Raji (cell line): ENCODE measurements around the gene FLYWCH1.

ENCODE experiments used
- POLR2A ChIP-seq: IDR thresholded peaks from 2 replicates; pipeline ENCODE4 v1.6.1; 2011; ENCODE audit warnings: low read depth, low read length, control low read depth; ENCODE audit not compliant: insufficient read depth

FLYWCH1 gene

DNA sequence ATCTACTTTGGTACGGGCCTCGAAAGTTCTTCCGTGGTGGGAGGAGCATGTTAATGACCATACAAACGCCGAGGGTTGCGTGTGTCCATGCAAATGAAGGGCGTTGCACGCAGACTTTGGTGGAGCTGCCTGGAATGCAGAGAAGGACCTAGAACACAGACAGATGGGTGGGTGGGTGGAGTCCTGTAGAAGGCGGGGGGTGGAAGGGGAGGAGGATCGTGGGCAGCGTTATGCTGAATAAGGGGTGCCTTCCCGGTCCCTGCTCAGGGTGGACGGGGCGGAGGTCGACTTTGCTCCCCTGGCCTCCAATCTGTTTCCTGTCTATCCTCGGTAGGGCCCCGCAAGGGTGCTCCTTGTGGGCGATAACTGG, 56.6 kb downstream of the FLYWCH1 start:
- TF ChIP-seq POLR2A = peak; percentile 23; the same call in 1 of the 2 replicates

DNA sequence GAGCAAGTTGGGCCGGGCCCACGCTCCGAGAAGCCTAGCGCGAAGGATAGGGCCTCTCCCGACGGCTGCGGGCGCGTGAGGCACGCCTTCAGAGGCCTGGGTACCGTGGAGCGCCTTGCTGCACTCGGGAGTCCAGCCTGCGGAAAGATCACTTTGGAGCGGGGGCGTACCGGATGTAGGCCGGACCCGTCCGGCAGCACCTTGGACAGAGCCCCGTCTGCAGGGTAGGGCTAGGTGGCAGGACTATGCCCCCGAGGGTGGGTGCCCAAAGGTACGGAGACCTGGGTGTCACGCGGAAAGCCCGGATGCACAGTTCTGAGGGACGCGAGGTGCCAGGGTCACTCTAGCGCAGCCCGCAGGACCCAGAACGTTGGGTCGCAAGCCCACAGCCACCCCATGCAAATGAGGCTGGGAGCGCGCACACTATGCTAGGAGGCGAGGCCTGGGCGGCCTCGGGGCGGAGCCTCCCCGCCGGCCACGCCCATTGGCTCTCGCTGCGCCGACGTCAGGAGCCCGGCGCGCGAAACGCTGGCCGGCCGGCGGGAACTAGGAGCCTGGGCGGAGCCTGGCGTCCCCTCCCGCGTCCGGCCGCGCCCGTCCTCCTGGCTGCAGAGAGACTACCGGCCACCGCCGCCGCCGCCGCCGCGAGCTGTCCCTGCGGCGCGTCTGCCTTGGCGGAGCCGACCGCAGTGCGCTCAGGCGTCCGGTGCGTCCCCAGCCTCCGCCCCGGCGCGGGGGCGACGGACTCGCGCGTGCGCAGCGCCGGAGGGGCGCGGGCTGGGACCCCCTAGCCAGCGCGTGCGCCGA, 57.2 kb downstream of the FLYWCH1 start, which contains the start of gene PAQR4:
Gene PAQR4 (plus strand): TSS at position 611 of the 807 bp plus-strand sequence. CDS start 327 bp downstream, outside the sequence.
- TF ChIP-seq POLR2A = peak; percentile 91

DNA sequence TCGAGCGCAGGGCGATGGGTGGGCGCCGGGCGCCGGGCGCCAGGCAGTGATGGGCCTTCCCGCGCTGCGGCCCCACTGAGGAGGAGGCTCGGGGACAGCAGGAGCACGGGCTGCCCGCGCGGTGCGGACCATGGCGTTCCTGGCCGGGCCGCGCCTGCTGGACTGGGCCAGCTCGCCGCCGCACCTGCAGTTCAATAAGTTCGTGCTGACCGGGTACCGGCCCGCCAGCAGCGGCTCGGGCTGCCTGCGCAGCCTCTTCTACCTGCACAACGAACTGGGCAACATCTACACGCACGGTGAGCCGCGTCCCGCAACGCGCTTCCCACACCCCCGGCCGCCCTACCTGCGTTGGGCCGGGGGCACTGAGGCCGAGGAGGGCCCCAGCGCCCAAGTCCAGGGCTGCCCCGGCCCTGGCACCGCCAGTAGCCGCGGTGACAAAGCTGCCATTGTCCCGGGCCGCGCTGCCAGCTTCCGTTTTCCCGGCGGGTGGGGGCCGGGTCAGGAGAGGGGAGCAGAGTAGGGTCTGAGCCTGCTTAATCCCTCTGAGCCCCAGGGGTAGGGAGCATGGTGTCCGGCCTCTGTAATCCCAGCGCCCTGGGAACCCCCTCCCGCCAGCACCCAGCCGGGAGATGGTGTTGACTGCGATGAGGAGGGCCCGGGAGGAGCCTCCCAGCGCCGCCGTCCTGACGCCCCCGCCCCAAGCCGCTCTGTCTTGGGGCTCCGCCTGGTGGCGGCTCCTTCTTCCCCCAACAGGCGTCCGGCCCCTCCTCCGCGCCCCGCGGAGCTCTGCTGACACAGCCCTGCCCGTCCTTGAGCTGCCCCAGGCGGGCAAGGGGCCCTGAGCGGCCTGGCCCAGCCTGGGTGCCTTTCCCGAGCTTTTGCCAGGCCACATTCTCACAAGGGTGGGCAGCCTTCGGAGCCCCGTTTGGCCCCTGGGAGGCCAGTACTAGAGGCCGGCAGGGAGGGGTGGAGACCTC, 58.1 kb downstream of the FLYWCH1 start:
- peak; percentile 54 for TF ChIP-seq POLR2A

DNA sequence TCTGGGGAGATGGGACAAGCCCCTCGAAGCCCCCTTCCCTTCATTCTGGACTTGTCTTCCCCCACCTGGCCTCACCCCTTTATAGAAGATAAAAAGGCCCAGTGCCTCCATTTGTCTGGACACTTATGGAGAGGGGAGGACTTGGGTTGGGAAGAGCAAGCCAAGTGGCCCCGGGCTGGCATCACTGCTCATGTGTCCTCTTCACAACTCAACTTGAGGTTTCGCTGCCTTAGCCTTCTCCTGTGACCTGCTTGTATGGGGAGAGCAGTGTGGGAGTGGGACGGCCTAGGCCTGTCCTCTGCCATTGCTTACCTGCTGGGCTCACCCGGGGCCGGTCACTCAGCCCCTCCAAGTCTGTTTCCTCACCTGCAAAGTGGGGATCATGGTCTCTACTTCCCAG, 58.8 kb downstream of the FLYWCH1 start:
- TF ChIP-seq POLR2A = no peak; the same call in 1 of the 2 replicates

DNA sequence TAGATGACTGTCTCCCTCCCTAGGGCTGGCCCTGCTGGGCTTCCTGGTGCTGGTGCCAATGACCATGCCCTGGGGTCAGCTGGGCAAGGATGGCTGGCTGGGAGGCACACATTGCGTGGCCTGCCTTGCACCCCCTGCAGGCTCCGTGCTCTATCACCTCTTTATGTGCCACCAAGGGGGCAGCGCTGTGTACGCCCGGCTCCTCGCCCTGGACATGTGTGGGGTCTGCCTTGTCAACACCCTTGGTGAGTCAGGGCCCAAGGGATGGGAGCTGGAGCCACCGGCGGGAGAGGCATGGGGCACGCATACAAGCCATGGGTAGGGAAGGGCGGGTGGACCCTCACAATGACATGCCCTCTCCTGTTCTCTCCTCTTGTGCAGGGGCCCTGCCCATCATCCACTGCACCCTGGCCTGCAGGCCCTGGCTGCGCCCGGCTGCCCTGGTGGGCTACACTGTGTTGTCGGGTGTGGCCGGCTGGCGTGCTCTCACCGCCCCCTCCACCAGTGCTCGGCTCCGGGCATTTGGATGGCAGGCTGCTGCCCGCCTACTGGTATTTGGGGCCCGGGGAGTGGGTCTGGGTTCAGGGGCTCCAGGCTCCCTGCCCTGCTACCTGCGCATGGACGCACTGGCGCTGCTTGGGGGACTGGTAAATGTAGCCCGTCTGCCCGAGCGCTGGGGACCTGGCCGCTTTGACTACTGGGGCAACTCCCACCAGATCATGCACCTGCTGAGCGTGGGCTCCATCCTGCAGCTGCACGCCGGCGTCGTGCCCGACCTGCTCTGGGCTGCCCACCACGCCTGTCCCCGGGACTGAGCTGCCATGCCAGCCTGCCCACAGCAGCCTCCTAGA, 59.6 kb downstream of the FLYWCH1 start:
- no peak; the same call in 1 of the 2 replicates for TF ChIP-seq POLR2A

DNA sequence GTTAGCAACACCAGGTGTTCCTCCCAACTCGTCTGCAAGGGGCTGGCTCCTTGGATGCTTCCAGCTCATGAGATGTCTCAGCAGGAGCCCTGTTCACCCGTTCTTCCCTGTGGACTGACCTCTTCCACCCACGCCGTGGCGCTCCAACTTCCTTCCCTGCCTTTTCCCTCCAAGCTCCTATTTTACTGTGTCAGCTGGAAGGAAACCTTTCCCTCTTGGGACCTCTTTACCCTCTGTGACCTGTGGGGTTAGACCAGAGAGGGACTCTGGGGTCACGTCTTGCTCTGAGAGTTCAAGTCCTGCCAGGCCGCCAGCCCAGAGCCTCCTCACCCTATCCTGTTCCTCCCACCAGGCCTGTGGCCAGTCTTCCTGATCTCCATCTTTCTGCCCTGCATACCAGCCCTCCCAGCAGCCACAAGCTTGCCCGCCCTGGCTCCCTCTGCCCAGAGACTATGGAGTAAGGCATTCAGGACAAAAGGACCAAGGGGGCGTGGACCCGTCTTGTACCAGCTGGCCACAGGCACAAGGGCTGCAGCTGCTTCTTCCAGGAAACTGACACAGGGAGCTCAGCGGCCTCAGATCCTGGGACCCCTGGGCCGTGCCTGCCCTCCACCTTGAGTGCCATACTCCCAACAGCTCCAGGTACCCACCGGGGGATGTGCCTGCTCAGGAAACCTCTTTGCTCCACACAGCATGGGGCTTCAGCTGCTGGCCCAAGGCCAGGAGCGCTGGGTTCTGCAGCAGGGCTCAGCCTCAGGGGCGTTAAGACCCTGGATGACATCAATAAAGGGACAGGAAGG, 60.5 kb downstream of the FLYWCH1 start:
- TF ChIP-seq POLR2A = peak; percentile 7; the same call in 1 of the 2 replicates

DNA sequence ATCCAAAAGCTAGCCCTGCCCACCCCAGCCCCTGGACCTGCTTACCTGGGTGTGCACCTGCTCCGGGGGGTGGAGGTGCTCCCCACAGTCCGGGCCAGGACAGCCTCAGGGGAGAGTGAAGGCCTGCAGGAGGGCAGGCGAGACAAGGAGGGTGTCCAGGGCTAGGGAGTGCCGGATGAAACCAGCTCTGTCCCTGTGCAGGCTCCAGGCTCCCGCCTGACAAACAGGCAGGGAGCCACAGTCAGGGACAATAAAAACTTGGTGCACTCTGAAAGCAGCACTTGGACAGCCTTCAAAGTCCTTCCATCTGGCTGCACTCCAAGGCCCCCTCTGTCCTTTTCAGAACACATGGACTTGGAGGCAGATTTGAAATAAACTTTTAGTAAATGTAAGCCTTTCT, 61.4 kb downstream of the FLYWCH1 start:
- peak; percentile 45 for TF ChIP-seq POLR2A

DNA sequence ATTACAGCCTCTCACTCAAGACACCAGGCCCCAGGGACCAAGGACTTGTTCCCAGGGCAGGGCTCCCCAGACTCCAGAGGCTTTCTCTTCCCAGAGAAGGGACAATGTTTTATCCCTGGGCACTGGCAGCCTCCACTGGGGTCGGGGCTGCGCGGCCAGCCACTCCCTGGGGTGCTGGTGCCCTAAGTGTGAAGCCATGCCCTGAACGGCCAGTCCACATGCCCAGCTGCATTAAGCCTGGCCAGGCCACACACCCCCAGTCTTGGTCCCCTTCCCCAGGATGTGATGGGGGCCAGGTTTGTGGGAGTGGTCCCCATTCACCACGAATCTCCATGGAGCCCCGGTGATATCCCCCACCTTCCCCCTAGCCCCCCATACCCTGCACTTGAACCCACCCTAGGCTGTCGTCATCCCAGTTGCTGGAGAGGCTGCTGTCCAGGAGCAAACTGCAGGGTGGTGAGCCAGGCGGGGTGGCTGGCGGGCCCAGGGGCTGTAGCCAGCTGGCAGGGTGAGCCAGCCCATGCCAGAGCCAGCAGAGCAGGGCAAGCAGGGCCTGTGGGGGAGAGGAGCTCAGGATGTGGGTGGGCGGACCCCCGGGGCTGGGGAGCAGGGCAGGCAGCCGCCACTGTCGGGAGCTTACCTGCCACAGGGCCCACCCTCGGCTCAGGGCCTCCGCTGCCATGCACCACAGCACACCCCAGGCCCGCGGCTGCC, 62.0 kb downstream of the FLYWCH1 start:
- no peak for TF ChIP-seq POLR2A

DNA sequence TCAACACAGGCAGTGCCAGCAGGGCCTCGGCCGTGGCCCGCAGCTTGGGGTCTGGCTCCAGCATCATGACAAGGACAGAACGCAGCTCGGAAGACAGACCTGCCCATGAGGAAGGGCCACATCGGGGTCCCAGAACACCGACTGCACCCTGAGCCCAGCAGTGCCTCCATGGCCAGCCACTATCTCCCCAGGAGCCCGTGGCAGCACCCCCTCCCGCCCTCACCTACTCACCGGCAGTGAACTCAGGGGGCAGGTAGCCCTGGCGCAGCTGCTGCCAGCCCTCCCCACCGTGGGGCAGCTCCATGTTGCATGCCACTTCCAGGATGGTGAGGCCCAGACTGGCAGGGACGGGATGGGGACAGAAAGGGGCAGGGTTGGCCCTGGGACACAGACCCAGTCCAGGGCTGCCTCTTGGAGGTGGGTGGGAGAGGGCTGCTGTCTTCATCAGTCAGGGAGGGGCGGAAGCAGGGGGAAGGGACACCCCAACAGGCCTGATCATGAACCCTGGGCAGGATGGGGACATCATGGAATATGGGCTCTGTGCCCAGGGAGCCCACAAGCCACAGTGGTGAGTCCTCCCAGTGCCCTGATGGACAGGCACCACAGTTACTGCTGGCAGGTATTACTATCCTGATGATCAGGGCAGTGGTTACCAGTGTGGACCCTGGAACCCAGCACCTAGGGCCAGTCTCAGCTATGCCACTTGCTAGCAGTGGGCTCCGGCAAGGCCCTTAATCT, 62.8 kb downstream of the FLYWCH1 start:
- no peak for TF ChIP-seq POLR2A

DNA sequence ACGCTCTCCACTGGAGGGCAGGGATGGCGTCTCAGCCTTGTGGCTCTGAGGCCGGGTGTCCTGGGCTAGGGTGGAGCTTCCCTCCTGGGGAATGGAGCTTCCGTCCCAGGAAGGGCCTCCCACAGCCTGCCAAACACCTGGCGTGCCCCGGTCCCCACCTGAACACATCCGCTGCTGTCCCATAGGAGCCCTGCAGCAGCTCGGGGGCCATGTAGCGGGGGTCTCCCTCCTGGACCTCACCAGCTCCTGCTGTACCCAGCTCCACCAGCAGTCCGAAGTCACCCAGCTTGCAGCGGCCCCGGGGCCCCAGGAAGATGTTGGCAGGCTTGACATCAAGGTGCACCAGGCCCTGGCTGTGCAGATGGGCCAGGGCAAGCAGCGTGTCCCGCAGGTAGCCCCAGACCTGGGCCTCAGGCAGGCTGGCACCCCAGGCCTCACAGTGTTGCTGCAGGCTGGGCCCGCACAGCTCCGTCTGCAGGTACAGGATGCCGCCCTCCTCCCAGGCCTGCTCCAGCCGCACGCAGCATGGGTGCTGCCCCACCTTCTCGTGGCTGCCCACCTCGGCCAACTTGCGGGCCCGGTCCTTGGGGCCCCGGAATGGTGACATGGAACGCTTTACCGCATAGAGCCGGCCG, 63.5 kb downstream of the FLYWCH1 start:
- no peak for TF ChIP-seq POLR2A

DNA sequence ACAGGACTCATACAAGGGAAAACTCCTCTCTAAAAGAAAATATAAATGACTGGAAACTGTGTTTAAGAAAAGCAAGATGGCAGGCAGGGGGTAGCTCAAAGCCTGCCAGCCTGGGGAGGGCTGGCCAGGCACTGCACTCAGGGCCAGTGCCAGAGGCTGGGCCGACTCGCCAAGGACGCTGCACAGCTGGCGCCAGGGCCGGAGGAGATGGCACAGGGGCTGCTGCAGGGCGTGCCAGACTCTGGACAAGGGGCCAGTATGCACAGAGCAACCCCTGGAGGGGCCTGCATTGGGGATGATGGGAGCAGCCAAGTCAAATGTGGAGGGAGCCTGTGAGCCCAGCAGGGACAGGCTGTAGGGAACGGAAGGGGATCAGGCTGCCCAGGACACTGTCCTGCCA, 64.5 kb downstream of the FLYWCH1 start:
- TF ChIP-seq POLR2A = no peak

DNA sequence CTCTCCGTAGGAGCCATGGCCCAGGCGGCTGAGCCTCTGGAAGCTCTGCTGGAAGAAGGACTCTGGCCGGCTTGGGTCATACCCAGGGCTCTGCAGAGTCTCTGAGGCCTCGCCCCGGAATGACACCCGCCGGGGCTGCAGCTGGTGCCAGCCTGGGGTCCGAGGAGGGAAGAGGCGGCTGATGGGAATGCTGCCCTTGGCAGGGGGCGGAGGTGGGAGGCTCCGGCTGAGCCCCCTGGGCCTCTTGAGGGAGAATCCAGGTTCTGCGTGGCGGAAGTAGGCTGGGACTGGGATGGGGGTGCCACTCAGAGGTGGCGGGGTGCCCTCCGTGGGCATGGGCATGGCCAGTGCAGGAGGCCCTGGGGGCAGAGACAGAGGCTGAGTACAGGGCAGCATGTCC, 64.9 kb downstream of the FLYWCH1 start:
- TF ChIP-seq POLR2A = no peak

DNA sequence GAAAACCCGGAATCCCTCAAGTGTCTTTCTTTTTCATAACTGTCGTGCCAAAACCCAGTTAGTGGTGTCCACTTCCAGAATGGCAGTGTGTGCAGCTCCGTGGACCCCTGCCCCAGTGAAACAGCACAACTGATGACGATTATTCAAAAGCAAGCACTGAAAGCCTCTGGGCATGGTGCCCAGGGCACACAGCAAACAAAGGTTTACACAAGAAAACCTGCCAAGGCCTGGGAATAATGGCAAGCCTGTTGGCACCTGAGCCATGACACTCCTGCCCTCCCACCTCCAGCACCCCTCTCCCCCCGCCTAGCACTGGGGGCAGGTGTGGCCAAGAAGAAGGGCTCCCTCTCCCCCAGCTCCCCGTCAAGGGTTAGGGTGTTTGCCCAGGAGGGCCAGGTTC, 65.7 kb downstream of the FLYWCH1 start:
- TF ChIP-seq POLR2A = no peak
